ENCODE results near the gene SLC4A5.

DNA sequence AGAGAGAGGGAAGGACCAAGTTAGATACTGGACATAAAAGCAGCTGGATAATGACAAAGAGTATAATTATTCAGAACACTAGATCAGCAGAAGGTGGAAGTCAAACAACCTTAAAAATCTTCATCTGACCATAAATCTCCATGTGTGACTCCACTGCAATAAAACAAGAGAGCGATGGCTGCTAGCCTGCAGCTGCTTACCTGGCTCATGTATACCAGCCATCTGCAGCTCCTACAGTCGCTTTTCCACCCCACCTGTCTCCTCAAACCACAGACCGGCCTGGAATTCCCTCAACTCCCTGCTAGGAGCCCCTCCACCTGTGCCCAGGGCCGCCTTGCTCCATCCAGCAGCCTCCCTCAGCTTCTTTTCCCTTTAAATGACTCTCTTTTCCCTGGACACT, 64.5 kb downstream of the SLC4A5 start:
- TF ChIP-seq, protein P1, sequence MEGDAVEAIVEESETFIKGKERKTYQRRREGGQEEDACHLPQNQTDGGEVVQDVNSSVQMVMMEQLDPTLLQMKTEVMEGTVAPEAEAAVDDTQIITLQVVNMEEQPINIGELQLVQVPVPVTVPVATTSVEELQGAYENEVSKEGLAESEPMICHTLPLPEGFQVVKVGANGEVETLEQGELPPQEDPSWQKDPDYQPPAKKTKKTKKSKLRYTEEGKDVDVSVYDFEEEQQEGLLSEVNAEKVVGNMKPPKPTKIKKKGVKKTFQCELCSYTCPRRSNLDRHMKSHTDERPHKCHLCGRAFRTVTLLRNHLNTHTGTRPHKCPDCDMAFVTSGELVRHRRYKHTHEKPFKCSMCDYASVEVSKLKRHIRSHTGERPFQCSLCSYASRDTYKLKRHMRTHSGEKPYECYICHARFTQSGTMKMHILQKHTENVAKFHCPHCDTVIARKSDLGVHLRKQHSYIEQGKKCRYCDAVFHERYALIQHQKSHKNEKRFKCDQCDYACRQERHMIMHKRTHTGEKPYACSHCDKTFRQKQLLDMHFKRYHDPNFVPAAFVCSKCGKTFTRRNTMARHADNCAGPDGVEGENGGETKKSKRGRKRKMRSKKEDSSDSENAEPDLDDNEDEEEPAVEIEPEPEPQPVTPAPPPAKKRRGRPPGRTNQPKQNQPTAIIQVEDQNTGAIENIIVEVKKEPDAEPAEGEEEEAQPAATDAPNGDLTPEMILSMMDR (IDR thresholded peaks at IDR 0.05): no peak
- no peak for TF ChIP-seq POLR2AphosphoS5 (IDR thresholded peaks at IDR 0.05)
